ENCODE data around the gene BAIAP2L2. TPM values are rescaled to one million over a fixed set of nuclear protein-coding genes. Genes with fewer than 3 reads are reported as not detected.
A peak's percentile ranks its signal among the peaks of the same experiment; 100 is the strongest.
"Not testable (repeated sequence)": the region's sequence is repeated elsewhere in the genome, so short reads cannot be mapped to it uniquely, and the experiment has no call there.

Gene BAIAP2L2
- total RNA-seq, 1 donor from 2014 or later, result 0.24 TPM

GRCh38 chr22:38051900-38052862 lies 58.3 kb downstream of the BAIAP2L2 start:
- intact Hi-C loops (cut with DNase I), result loop anchor here (10.0 kb wide), 1 partner anchor 303 kb away; no protein-coding TSS in a partner anchor
- DNase-seq, result peak; percentile 86
- peak; percentile 86 for ATAC-seq (ENCODE audit: poor library complexity)

DNA sequence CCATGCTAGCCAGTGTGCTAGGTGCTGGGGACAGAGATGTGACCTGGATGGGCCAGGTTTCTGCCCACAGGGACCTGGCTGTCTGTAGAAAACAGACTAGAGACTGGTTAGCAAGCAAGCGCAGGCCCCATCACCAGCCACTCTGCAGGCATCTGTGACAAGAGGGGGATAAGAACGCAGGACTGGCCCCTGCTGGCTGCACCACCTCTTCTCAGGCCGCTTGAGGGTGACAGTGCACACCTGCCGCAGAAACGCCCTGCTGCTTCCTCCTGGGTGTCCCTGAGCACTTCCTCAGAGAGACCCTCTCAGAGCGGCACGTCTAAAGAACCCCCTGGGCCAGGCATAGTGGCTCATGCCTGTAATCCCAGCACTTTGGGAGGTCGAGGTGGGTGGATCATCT lies 59.2 kb downstream of the BAIAP2L2 start:
- DNase-seq (no peak), ATAC-seq (ENCODE audit: poor library complexity) (no peak)
- intact Hi-C loops (cut with DNase I), result loop anchor here (10.0 kb wide), 1 partner anchor 304 kb away; no protein-coding TSS in a partner anchor

GRCh38 chr22:38050720-38051119 lies 59.8 kb downstream of the BAIAP2L2 start:
- ATAC-seq (ENCODE audit: poor library complexity) (no peak), DNase-seq (no peak)
- intact Hi-C loops (cut with DNase I), result loop anchor here (10.0 kb wide), 1 partner anchor 304 kb away; no protein-coding TSS in a partner anchor

- ATAC-seq (ENCODE audit: poor library complexity), result no peak
- DNase-seq, result no peak
- intact Hi-C loops (cut with DNase I), result loop anchor here (10.0 kb wide), 1 partner anchor 305 kb away; no protein-coding TSS in a partner anchor
These were observed 60.5 kb downstream of the BAIAP2L2 start for GRCh38 chr22:38049812-38050619.

DNA sequence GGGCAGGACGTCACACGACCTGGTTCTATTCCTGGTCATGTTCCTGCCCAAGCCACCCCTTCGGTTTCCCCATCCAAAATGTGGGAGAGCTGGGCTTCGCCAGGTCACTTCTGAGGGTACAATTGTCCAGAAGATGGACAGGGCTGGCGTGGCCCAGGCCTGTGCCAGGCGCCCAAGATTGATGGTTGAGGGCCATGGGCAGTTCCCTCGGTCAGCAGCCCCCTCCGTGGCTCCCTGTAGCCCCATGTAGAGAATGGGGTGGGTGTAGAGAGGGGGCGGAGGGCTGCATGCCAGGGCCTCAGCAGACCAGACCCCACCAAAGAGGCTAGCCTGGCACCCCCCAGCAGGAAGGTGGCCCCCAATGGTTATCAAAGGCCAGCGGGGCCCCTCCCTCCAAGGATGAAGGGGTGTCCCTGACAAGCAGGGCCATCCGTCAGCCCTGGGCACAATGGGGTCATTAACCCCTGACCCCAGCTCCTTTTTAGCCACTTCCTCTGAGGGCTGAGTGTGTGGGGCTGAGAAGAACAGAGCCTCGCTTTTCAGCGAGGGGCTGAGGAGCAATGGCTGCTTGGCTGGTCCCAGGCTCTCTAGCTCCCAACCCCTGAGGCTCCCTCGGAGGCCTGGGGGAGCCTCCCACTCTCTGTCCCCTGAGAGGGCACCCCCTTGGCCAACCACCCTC lies 64.3 kb downstream of the BAIAP2L2 start:
- intact Hi-C loops (cut with DNase I), result no loop called here
- DNase-seq, result no peak

GRCh38 chr22:38043151-38044039 lies 67.1 kb downstream of the BAIAP2L2 start:
- no peak for DNase-seq
- no peak for ATAC-seq (ENCODE audit: poor library complexity)
- intact Hi-C loops (cut with DNase I), result no loop called here

More for the DNA sequence above, 64.3 kb downstream of the BAIAP2L2 start:
- no peak for ATAC-seq (ENCODE audit: poor library complexity)

DNA sequence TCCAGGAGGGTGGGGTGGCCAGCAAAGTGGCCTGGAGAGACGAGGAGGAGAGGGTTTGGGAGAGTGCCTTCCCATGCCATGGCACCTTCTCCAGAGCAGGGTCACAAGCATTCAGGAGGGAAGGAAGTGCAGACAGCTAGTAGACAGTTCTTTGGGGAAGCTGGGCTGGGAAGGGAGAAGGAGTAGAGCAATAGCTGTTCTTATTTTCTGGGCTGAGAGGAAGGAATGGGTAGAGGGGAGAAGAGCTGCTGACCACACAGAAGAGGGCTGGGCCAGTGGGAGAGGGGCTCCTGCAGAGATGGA lies 68.0 kb downstream of the BAIAP2L2 start:
- DNase-seq (no peak), ATAC-seq (ENCODE audit: poor library complexity) (peak; percentile 33)
- intact Hi-C loops (cut with DNase I), result no loop called here

GRCh38 chr22:38041760-38042487 lies 68.6 kb downstream of the BAIAP2L2 start:
- ATAC-seq (ENCODE audit: poor library complexity) (peak; percentile 15), DNase-seq (no peak)
- intact Hi-C loops (cut with DNase I), result no loop called here

- DNase-seq, result no peak
- intact Hi-C loops (cut with DNase I), result no loop called here
These were observed 69.3 kb downstream of the BAIAP2L2 start for GRCh38 chr22:38040953-38041759.

GRCh38 chr22:38038890-38039812 lies 71.3 kb downstream of the BAIAP2L2 start:
- DNase-seq (peak; percentile 51), ATAC-seq (ENCODE audit: poor library complexity) (peak; percentile 13)
- intact Hi-C loops (cut with DNase I), result no loop called here

More at GRCh38 chr22:38040953-38041759, 69.3 kb downstream of the BAIAP2L2 start:
- no peak for ATAC-seq (ENCODE audit: poor library complexity)

GRCh38 chr22:38038426-38038825 lies 72.1 kb downstream of the BAIAP2L2 start:
- DNase-seq (no peak), ATAC-seq (ENCODE audit: poor library complexity) (no peak)
- intact Hi-C loops (cut with DNase I), result no loop called here

DNA sequence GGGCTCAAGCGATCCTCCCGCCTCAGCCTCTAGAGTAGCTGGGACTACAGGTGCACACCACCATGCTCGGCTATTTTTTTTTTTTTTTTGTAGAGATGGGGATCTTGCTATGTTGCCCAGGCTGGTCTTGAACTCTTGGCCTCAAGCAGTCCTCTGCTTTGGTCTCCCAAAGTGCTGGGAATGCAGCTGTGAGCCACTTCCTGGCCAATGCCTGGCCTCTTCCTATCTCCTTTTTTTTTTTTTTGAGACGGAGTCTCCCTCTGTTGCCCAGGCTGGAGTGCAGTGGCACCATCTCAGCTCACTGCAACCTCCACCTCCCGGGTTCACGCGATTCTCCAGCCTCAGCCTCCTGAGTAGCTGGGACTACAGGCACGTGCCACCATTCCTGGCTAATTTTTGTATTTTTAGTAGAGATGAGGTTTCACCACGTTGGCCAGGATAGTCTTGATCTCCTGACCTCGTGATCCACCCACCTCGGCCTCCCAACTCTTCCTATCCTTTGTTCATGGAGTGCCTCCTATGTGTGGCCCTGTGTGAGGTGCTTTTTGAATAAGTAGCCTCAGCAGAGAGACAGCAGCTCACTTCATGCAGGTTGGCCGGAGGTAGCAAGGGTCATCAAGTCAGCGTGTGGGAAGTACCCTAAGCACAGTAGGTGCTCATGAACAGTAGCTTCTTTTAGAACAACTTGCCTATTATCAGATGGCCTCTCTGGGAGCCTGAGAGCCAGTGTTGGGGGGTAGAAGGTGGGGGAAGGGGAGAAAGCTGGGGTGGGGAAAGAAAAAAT lies 72.9 kb downstream of the BAIAP2L2 start:
- intact Hi-C loops (cut with DNase I); DNase-seq; ATAC-seq (ENCODE audit: poor library complexity): not testable (repeated sequence)

DNA sequence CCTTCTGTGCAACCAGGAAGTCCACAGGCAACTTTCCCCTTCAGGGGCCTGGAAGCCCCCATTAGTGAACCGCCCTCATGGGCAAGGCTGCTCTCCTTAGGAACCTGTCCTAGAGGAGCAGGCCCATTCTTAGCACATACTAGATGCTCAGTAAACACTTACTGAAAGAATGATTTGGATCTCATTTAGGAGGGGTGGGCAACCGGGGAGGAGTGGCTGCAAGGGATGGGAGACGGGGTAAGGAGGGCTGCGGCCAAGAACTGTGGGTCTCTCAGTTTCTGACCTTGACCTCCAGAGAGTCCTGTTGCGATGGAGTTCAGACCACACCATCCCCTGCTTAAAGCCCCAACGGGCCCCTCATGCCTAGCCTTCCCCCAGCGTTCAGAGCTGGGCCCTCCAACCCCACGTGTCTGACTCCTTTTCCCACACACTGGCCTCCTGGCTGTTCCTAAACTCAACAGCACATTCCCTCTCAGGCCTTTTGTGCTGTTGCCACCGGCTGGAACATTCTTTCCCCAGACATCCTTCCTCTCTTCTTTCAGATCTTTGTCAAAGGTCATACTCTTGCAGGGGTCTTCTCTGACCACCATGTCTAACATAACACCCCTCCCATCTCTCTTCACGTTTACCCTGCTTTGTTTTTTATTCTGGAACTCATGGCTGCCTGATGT lies 74.0 kb downstream of the BAIAP2L2 start:
- DNase-seq (no peak), ATAC-seq (ENCODE audit: poor library complexity) (no peak)
- intact Hi-C loops (cut with DNase I), result no loop called here

DNA sequence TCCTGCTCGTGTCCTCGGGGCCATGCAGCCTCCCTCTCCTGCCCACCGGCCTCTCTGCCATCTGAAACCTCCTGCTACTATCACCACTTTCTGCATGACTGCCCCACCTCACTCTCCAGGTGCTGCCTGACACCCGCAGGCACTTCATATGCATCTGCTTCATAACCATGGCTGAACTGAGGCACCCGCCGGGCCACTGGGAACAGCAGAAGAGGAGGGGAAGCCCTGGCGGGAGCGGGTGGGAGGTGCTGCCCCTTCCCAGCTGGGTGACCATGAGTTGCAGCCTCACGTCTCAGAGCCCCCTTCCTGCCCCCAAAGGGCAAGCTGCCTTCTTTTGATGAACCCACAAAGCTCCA lies 75.0 kb downstream of the BAIAP2L2 start:
- no peak for ATAC-seq (ENCODE audit: poor library complexity)
- no peak for DNase-seq
- intact Hi-C loops (cut with DNase I), result no loop called here

Data from Right ventricle myocardium superior (tissue), 1 donor.